Neural progenitor cell (in vitro differentiated cells): ENCODE measurements around the gene NLRP3.

Experiments used
- EZH2 ChIP-seq: fragments of 200-600 bp; sonication (generic); IDR thresholded peaks from 2 replicates; pipeline ENCODE4 v1.6.1; 2017; ENCODE audit warnings: antibody characterized with exemption, mild to moderate bottlenecking, moderate library complexity
- TF ChIP-seq, protein P1 (sequence below): fragments of 200-600 bp; sonication (generic); IDR thresholded peaks from 2 replicates; pipeline ENCODE4 v1.5.1; 2017; ENCODE audit warnings: antibody characterized with exemption, mild to moderate bottlenecking

DNA sequence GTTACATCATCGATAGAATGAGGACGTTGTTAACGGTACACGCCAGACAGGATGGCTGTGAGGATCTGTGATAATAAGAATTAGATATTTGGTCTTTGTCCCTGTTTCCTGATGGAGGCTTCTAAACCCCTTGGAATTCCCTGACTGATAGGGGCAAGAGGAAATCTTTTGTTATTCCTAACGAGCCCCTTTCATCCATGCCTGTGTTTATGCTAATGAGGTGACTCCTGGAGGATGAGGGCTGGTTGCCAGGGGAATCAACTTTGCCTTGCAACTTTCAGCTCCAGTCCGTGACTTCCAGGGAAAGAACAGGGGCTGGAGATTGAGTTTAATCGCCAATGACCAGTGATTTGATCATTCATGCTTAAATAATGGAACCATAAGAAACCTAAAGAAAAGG lies 39.3 kb upstream of the NLRP3 start:
- TF ChIP-seq, protein P1, sequence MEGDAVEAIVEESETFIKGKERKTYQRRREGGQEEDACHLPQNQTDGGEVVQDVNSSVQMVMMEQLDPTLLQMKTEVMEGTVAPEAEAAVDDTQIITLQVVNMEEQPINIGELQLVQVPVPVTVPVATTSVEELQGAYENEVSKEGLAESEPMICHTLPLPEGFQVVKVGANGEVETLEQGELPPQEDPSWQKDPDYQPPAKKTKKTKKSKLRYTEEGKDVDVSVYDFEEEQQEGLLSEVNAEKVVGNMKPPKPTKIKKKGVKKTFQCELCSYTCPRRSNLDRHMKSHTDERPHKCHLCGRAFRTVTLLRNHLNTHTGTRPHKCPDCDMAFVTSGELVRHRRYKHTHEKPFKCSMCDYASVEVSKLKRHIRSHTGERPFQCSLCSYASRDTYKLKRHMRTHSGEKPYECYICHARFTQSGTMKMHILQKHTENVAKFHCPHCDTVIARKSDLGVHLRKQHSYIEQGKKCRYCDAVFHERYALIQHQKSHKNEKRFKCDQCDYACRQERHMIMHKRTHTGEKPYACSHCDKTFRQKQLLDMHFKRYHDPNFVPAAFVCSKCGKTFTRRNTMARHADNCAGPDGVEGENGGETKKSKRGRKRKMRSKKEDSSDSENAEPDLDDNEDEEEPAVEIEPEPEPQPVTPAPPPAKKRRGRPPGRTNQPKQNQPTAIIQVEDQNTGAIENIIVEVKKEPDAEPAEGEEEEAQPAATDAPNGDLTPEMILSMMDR = no peak
- no peak for TF ChIP-seq EZH2
